PC-9 (cell line): ENCODE measurements around the gene PLA2R1. TPM values are rescaled to one million over a fixed set of nuclear protein-coding genes. Genes with fewer than 3 reads are reported as not detected.
A peak's percentile ranks its signal among the peaks of the same experiment; 100 is the strongest.

ENCODE experiments used
- BruUV-seq: library from RNA; stranded (reverse); fragments of 400-500 nt; replicated peaks from 2 replicates; lab custom pipeline; 2021; lab: Mats Ljungman, UMichigan
- CTCF ChIA-PET: fragments of 300-600 bp; sonication (Branson Sonifier 250); formaldehyde crosslinking; loops from one replicate; lab custom pipeline; 2022; ENCODE audit warnings: antibody characterized with exemption; lab: Charles Lee
- POLR2A ChIA-PET: fragments of 300-600 bp; sonication (Branson Sonifier 250); formaldehyde crosslinking; loops from one replicate; lab custom pipeline; 2022; ENCODE audit warnings: antibody characterized with exemption; ENCODE audit not compliant: unreplicated experiment; lab: Charles Lee
- DNase-seq, 2 experiments: peaks; one replicate each; pipeline versions ENCODE4 v3.0.0 to v3.0.0-alpha.2; 2015 to 2022; ENCODE audit warnings: mixed read lengths in 1 of 2
- H2AFZ ChIP-seq: fragments of 200-600 bp; sonication (generic); 2 replicates; pipeline ENCODE4 v1.8.1; 2017; ENCODE audit warnings: antibody characterized with exemption
- H3F3A ChIP-seq: fragments of 200-600 bp; sonication (generic); 2 replicates; pipeline ENCODE4 v1.8.1; 2017; ENCODE audit warnings: antibody characterized with exemption, mild to moderate bottlenecking, low read depth; ENCODE audit not compliant: insufficient read depth
- H3K27ac ChIP-seq: fragments of 200-600 bp; sonication (generic); 2 replicates; pipeline ENCODE4 v1.6.1; 2016; ENCODE audit warnings: mixed run types
- H3K27me3 ChIP-seq: fragments of 200-600 bp; sonication (generic); 2 replicates; pipeline ENCODE4 v1.6.1; 2016; ENCODE audit warnings: low read depth, mixed run types; ENCODE audit not compliant: insufficient read depth
- H3K36me3 ChIP-seq: fragments of 200-600 bp; sonication (generic); 2 replicates; pipeline ENCODE4 v1.6.1; 2016; ENCODE audit warnings: low read depth, mixed run types
- H3K4me1 ChIP-seq: fragments of 200-600 bp; sonication (generic); replicated peaks from 2 replicates; pipeline ENCODE4 v1.6.1; 2016; ENCODE audit warnings: mixed run types; ENCODE audit not compliant: insufficient read depth
- H3K4me2 ChIP-seq: fragments of 200-600 bp; sonication (generic); 2 replicates; pipeline ENCODE4 v1.6.1; 2017; ENCODE audit warnings: mixed run types
- H3K4me3 ChIP-seq: fragments of 200-600 bp; sonication (generic); 2 replicates; pipeline ENCODE4 v1.6.1; 2016; ENCODE audit warnings: mixed run types
- H3K79me2 ChIP-seq: fragments of 200-600 bp; sonication (generic); 2 replicates; pipeline ENCODE4 v1.6.1; 2017; ENCODE audit warnings: low read depth, mixed run types
- H3K9me2 ChIP-seq: fragments of 200-600 bp; sonication (generic); 2 replicates; pipeline ENCODE4 v1.8.1; 2017; ENCODE audit warnings: mild to moderate bottlenecking; ENCODE audit not compliant: insufficient read depth
- H3K9me3 ChIP-seq: fragments of 200-600 bp; sonication (generic); 2 replicates; pipeline ENCODE4 v1.8.1; 2016; ENCODE audit warnings: low read depth; ENCODE audit not compliant: insufficient read depth
- H4K20me1 ChIP-seq: fragments of 200-600 bp; sonication (generic); 2 replicates; pipeline ENCODE4 v1.8.1; 2017; ENCODE audit not compliant: insufficient read depth
- CTCF ChIP-seq: fragments of 200-600 bp; sonication (generic); conservative IDR thresholded peaks from 2 replicates; pipeline ENCODE4 v1.6.1; 2017; ENCODE audit warnings: mixed run types, antibody characterized with exemption, mild to moderate bottlenecking, moderate library complexity
- EZH2 ChIP-seq: fragments of 200-600 bp; sonication (generic); IDR thresholded peaks from 2 replicates; pipeline ENCODE4 v1.8.0; 2017; ENCODE audit warnings: antibody characterized with exemption, low read depth
- intact Hi-C: fragments of 100-400 bp; cut with micrococcal nuclease; formaldehyde crosslinking; loops from one replicate; pipeline ENCODE4 v1.10.0; 2022; ENCODE audit not compliant: unreplicated experiment
- total RNA-seq: library from RNA; stranded (reverse); gene quantifications from 2 replicates; pipeline ENCODE4 v1.2.3, GENCODE V29; 2021

Gene PLA2R1
- total RNA-seq, 1 experiment from 2014 or later = 0.33 TPM

- CTCF ChIA-PET = no interaction called here
Measured at GRCh38 chr2:159944874-159945273, 117.5 kb downstream of the PLA2R1 start.

GRCh38 chr2:159942146-159942545, 120.3 kb downstream of the PLA2R1 start:
- H3K4me2 ChIP-seq = no peak overlapping the region
- H2AFZ ChIP-seq = no peak overlapping the region
- H3K4me1 ChIP-seq = no peaks in the 10 kb centered on the region
- H3K27ac ChIP-seq = no peak overlapping the region
- BruUV-seq = no TSS peak
- H3K9me2 ChIP-seq = no peaks in the 10 kb centered on the region
- H3F3A ChIP-seq = no peaks in the 10 kb centered on the region
- H4K20me1 ChIP-seq = no peaks in the 10 kb centered on the region
- no peaks in the 10 kb centered on the region for H3K79me2 ChIP-seq
- no peak for DNase-seq
- POLR2A ChIA-PET = no interaction called here
- no peak overlapping the region for H3K4me3 ChIP-seq
- CTCF ChIA-PET = no interaction called here
- no peaks in the 10 kb centered on the region for H3K9me3 ChIP-seq
- H3K27me3 ChIP-seq = no peaks in the 10 kb centered on the region
- no peaks in the 10 kb centered on the region for H3K36me3 ChIP-seq
- intact Hi-C loops = no loop called here
- no peak for TF ChIP-seq CTCF
- TF ChIP-seq EZH2 = no peak

More at GRCh38 chr2:159944874-159945273, 117.5 kb downstream of the PLA2R1 start:
- no peak overlapping the region for H3K27ac ChIP-seq
- H2AFZ ChIP-seq = no peak overlapping the region
- H3K4me1 ChIP-seq = no peaks in the 10 kb centered on the region
- no peak for DNase-seq
- no peaks in the 10 kb centered on the region for H3K36me3 ChIP-seq
- POLR2A ChIA-PET = no interaction called here
- no TSS peak for BruUV-seq
- no peaks in the 10 kb centered on the region for H3K9me3 ChIP-seq
- H4K20me1 ChIP-seq = no peaks in the 10 kb centered on the region
- no peak overlapping the region for H3K4me2 ChIP-seq
- intact Hi-C loops = no loop called here
- H3K27me3 ChIP-seq = no peaks in the 10 kb centered on the region
- no peaks in the 10 kb centered on the region for H3F3A ChIP-seq
- no peaks in the 10 kb centered on the region for H3K9me2 ChIP-seq
- TF ChIP-seq EZH2 = no peak
- TF ChIP-seq CTCF = no peak
- no peak overlapping the region for H3K4me3 ChIP-seq
- H3K79me2 ChIP-seq = no peaks in the 10 kb centered on the region

- no peaks in the 10 kb centered on the region for H3K79me2 ChIP-seq
- no peak overlapping the region for H3K27ac ChIP-seq
- H2AFZ ChIP-seq = no peak overlapping the region
- no peaks in the 10 kb centered on the region for H3F3A ChIP-seq
- no TSS peak for BruUV-seq
- no peaks in the 10 kb centered on the region for H4K20me1 ChIP-seq
- no peak for DNase-seq
- H3K9me3 ChIP-seq = no peaks in the 10 kb centered on the region
- no peaks in the 10 kb centered on the region for H3K36me3 ChIP-seq
- H3K27me3 ChIP-seq = no peaks in the 10 kb centered on the region
- intact Hi-C loops = no loop called here
- ChIA-PET CTCF (no interaction called here), POLR2A (no interaction called here)
- H3K4me3 ChIP-seq = no peak overlapping the region
- H3K4me2 ChIP-seq = no peak overlapping the region
- H3K9me2 ChIP-seq = no peaks in the 10 kb centered on the region
- H3K4me1 ChIP-seq = no peaks in the 10 kb centered on the region
- TF ChIP-seq EZH2 = no peak
Measured at GRCh38 chr2:159941729-159942128, 120.7 kb downstream of the PLA2R1 start.

GRCh38 chr2:159939946-159940345, 122.5 kb downstream of the PLA2R1 start:
- H3K4me2 ChIP-seq = no peak overlapping the region
- BruUV-seq = no TSS peak
- H3K27me3 ChIP-seq = no peaks in the 10 kb centered on the region
- no peaks in the 10 kb centered on the region for H3F3A ChIP-seq
- no peak overlapping the region for H2AFZ ChIP-seq
- CTCF ChIA-PET = interaction anchor here (0.6 kb wide), 1 partner anchor 185 kb away, joined by 3 read pairs; no protein-coding TSS in a partner anchor
- no peaks in the 10 kb centered on the region for H3K79me2 ChIP-seq
- no peaks in the 10 kb centered on the region for H3K36me3 ChIP-seq
- POLR2A ChIA-PET = no interaction called here
- TF ChIP-seq CTCF (peak; percentile 51; the same call in 1 of the 2 replicates), EZH2 (no peak)
- no peaks in the 10 kb centered on the region for H3K9me2 ChIP-seq
- no peak overlapping the region for H3K4me3 ChIP-seq
- no peak for DNase-seq
- no peaks in the 10 kb centered on the region for H4K20me1 ChIP-seq
- intact Hi-C loops = no loop called here
- H3K4me1 ChIP-seq = no peaks in the 10 kb centered on the region
- no peaks in the 10 kb centered on the region for H3K9me3 ChIP-seq
- H3K27ac ChIP-seq = no peak overlapping the region
